ENCODE results near the gene PRKD1.
A peak's percentile ranks its signal among the peaks of the same experiment; 100 is the strongest.

Gene PRKD1

GRCh38 chr14:29836395-29836794 is 91.3 kb downstream of the PRKD1 start:
- DNase-seq (ENCODE audit: low spot score): no peak

GRCh38 chr14:29832042-29832441 is 95.6 kb downstream of the PRKD1 start:
- DNase-seq (ENCODE audit: low spot score): no peak

- DNase-seq (ENCODE audit: low spot score): no peak
Observed at GRCh38 chr14:29829851-29830250, 97.8 kb downstream of the PRKD1 start.

- DNase-seq (ENCODE audit: low spot score): no peak
Observed at GRCh38 chr14:29823816-29824215, 103.8 kb downstream of the PRKD1 start.

GRCh38 chr14:29822430-29822709 is 105.3 kb downstream of the PRKD1 start:
- DNase-seq (ENCODE audit: low spot score): no peak

- no peak for DNase-seq (ENCODE audit: low spot score)
Observed at GRCh38 chr14:29821661-29822429, 105.8 kb downstream of the PRKD1 start.

- DNase-seq (ENCODE audit: low spot score): no peak
Observed at GRCh38 chr14:29821242-29821641, 106.4 kb downstream of the PRKD1 start.

- no peak for DNase-seq (ENCODE audit: low spot score)
Observed at GRCh38 chr14:29820785-29821184, 106.9 kb downstream of the PRKD1 start.

- no peak for DNase-seq (ENCODE audit: low spot score)
Observed at GRCh38 chr14:29817767-29818405, 109.8 kb downstream of the PRKD1 start.

GRCh38 chr14:29815016-29815674 is 112.5 kb downstream of the PRKD1 start:
- no peak for DNase-seq (ENCODE audit: low spot score)

GRCh38 chr14:29814156-29815015 is 113.3 kb downstream of the PRKD1 start:
- peak; percentile 2 for DNase-seq (ENCODE audit: low spot score)

- DNase-seq (ENCODE audit: low spot score): no peak
Observed at GRCh38 chr14:29810682-29811081, 117.0 kb downstream of the PRKD1 start.

GRCh38 chr14:29810064-29810463 is 117.6 kb downstream of the PRKD1 start:
- no peak for DNase-seq (ENCODE audit: low spot score)

- DNase-seq (ENCODE audit: low spot score): no peak
Observed at GRCh38 chr14:29806124-29806517, 121.5 kb downstream of the PRKD1 start.

- DNase-seq (ENCODE audit: low spot score): peak; percentile 81
Observed at GRCh38 chr14:29805415-29806123, 122.1 kb downstream of the PRKD1 start.

- DNase-seq (ENCODE audit: low spot score): no peak
Observed at GRCh38 chr14:29804481-29805266, 123.0 kb downstream of the PRKD1 start.

- DNase-seq (ENCODE audit: low spot score): no peak
Observed at GRCh38 chr14:29803045-29803444, 124.6 kb downstream of the PRKD1 start.

- no peak for DNase-seq (ENCODE audit: low spot score)
Observed at GRCh38 chr14:29802211-29802610, 125.4 kb downstream of the PRKD1 start.

GRCh38 chr14:29800961-29801360 is 126.7 kb downstream of the PRKD1 start:
- DNase-seq (ENCODE audit: low spot score): no peak

GRCh38 chr14:29799464-29800095 is 128.1 kb downstream of the PRKD1 start:
- no peak for DNase-seq (ENCODE audit: low spot score)

- DNase-seq (ENCODE audit: low spot score): no peak
Observed at GRCh38 chr14:29798811-29799210, 128.8 kb downstream of the PRKD1 start.
